Stimulated activated naive B cell treated with anti-CD40 and anti-IgM and Interleukin-4, amounts not matched to agents 10 μg/mL and 1 μg/mL and 100 μg/mL, for 72 hours (primary cell): Measurements from ENCODE around the gene WDR72.
"Not testable (repeated sequence)": the region's sequence is repeated elsewhere in the genome, so short reads cannot be mapped to it uniquely, and the experiment has no call there.

Source experiments
- ATAC-seq, 2 donors: fragments of 150-1000 bp; cut with Tn5 transposase; replicated peaks; 2 replicates each; pipeline ENCODE4 v1.10.0; 2021; ENCODE audit warnings: moderate library complexity in 1 of 2
- DNase-seq: peaks from one replicate; pipeline ENCODE4 v3.0.0; 2021
- H3K27ac Mint-ChIP-seq: one replicate; pipeline ENCODE4 v1.8.0; 2022; ENCODE audit warnings: mild to moderate bottlenecking, mixed read lengths
- H3K27me3 Mint-ChIP-seq, 2 donors: one replicate each; pipeline ENCODE4 v1.8.0; 2022; ENCODE audit warnings: mixed read lengths in 2 of 2
- H3K36me3 Mint-ChIP-seq, 2 donors: one replicate each; pipeline ENCODE4 v1.8.0; 2022; ENCODE audit warnings: mixed read lengths in 2 of 2, mild to moderate bottlenecking in 1 of 2
- H3K4me1 Mint-ChIP-seq, 2 donors: one replicate each; pipeline ENCODE4 v1.8.0; 2022; ENCODE audit warnings: mixed read lengths in 2 of 2, mild to moderate bottlenecking in 1 of 2
- H3K4me3 Mint-ChIP-seq, 2 donors: one replicate each; pipeline ENCODE4 v1.8.0; 2022; ENCODE audit warnings: mild to moderate bottlenecking in 2 of 2, mixed read lengths in 2 of 2, moderate library complexity in 1 of 2
- H3K9me3 Mint-ChIP-seq, 2 donors: one replicate each; pipeline ENCODE4 v1.8.0; 2022; ENCODE audit warnings: mixed read lengths in 2 of 2, mild to moderate bottlenecking in 1 of 2

The WDR72 gene

DNA sequence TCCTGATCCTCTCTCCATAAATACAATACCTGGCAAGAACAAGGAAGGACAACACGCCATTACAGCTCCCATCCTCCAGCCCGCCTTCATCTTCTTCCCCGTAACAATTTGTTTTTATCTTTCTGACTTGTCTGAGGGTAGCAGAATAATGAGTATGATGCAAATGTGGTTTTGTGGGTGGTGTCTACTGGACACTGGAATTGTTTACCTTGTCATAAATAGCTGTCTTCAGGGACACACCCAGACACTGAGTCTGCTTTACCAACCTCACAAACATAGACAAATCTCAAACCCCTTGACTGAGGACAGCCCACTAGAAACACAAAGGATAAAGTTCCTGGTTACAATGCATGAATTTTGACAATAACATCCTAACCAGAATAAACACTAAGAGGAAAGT lies 13.4 kb downstream of the WDR72 start:
- DNase-seq (no peak), ATAC-seq (no peak)
- peaks cover 3 to 5% of the 10 kb centered on the region in 2 donors for H3K27me3 Mint-ChIP-seq

DNA sequence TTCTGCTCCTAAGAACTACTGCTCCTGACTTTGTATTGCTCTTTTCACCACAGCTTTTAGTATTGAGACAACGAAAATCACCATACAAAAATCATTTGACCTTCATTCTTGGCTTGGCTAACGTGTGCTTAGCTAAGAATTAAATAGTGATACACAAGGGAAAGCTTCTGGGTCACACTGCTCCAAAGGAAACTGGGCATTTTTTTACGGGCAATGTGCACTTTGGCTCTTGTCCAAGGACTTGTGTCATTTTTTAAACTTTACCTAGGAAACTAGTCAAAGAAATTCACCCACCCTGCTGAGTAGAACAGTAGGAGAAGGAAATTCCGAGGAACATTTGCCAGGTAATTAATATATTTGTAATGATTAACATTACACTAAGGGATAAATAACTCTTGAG lies 19.8 kb downstream of the WDR72 start:
- Mint-ChIP-seq H3K27ac (no peak overlapping the region), H3K36me3 (no peaks in the 10 kb centered on the region), H3K4me3 (no peak overlapping the region), H3K27me3 (peaks cover 0 to 13% of the 10 kb centered on the region in 2 donors), H3K9me3 (no peaks in the 10 kb centered on the region), H3K4me1 (no peaks in the 10 kb centered on the region)
- ATAC-seq (no peak), DNase-seq (no peak)

More for the DNA sequence above, 13.4 kb downstream of the WDR72 start:
- no peaks in the 10 kb centered on the region for H3K4me1 Mint-ChIP-seq
- H3K36me3 Mint-ChIP-seq = no peaks in the 10 kb centered on the region
- H3K9me3 Mint-ChIP-seq = peaks cover 0 to 3% of the 10 kb centered on the region in 2 donors
- no peak overlapping the region for H3K27ac Mint-ChIP-seq
- no peak overlapping the region for H3K4me3 Mint-ChIP-seq

DNA sequence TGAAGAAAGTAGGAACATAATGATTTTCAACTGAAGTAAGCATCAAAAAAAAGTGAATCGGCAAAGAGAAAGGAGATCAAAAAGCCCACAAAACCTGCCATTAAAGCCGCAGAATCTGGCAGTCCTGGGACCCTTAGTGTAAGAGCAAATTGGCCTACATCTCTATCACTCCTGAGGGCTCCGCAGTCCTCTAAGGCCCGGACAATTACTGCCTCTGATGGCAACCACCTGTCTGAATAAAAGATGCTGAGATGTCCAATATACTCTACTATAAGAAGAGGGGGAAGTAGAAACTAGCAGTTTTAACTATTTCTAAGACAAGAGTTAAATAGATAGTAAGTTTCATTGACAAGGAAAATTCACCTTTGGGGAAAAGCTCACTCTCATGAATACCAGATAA lies 20.3 kb downstream of the WDR72 start:
- no peaks in the 10 kb centered on the region for H3K9me3 Mint-ChIP-seq
- no peak overlapping the region for H3K4me3 Mint-ChIP-seq
- no peak for DNase-seq
- peaks cover 0 to 13% of the 10 kb centered on the region in 2 donors for H3K27me3 Mint-ChIP-seq
- H3K4me1 Mint-ChIP-seq = no peaks in the 10 kb centered on the region
- no peak for ATAC-seq
- no peak overlapping the region for H3K27ac Mint-ChIP-seq
- no peaks in the 10 kb centered on the region for H3K36me3 Mint-ChIP-seq

DNA sequence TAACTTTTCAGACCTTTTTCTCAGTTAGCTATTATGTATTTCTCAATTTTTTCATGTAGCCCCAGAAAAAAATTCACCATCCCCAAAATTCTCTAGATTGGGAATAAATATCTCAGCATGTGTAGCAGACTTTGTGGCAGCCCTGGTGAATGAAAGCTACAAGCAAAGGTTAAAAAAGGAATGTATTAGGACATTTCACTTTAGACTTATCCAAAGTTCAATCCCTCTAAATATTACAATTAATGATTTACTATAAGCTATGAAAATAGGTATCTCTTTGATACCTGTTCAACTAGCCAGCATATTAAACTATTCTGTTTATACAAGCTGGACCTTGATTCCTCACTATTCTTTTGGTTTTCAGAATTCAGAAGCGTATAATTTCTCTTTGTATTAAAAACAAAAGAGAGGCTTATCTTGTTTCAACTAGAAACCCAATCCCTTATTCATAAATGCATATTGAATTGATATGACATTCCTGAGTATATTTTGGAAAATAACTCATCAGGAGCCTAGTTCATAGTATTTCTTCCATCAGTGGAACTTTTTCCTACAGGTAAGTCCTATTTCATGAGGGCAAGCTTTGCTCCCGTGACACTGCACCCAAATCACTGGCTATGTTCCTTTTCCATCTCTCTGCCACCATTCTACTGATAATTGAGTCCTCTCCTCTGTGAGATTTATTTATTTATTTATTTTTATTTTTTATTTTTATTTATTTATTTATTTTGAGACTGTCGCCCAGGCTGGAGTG lies 38.0 kb downstream of the WDR72 start:
- no peak overlapping the region for H3K27ac Mint-ChIP-seq
- DNase-seq = no peak
- H3K36me3 Mint-ChIP-seq = no peaks in the 10 kb centered on the region
- H3K9me3 Mint-ChIP-seq = peaks cover 0 to 3% of the 10 kb centered on the region in 2 donors
- no peaks in the 10 kb centered on the region for H3K4me1 Mint-ChIP-seq
- ATAC-seq = no peak
- peaks cover 4 to 7% of the 10 kb centered on the region in 2 donors for H3K27me3 Mint-ChIP-seq
- no peak overlapping the region for H3K4me3 Mint-ChIP-seq

DNA sequence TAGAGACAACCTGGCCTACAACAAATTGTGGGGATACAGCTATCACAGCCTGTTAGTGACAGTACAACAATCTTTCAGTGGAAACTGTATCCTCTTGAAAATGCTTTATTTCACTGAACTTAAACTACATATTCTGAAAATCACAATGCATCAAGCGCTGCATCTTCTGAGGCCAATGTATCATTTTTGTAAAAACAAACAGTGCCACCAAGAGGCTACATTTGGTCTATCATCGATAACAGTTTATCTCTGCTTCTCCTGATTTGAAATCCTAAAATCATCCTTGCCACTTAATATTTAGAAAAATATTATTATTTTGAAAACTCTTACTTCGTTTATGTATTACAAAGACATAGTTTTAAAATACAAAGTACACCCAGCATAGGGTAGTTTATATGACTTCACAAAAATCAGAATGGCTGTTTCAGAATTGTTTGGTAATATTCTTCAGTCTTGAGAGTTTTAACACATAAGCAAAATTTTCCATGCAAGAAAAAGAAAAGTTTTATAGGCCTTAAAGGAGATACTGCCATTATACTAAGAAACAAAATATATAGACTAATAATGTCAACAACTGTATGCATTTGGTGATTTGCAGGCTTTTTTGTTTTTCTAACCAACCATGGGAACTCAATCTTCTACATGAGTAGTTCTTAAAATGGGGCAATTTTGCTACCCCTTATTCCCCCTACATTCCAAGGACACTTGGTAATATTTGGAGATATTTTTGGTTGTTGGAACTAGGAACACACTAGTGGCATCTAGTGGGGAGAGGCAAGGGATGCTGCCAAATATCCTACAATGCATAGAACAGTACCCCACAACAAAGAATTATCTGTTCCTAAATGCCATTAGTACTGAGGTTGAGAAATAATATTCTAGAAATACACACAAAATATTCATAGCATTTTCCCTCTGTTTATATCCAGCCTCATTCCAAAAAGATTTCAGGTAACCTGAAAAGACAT lies 42.3 kb downstream of the WDR72 start:
- DNase-seq (no peak), ATAC-seq (no peak)
- Mint-ChIP-seq H3K36me3 (no peaks in the 10 kb centered on the region), H3K27ac (no peak overlapping the region), H3K9me3 (no peaks in the 10 kb centered on the region), H3K4me1 (no peaks in the 10 kb centered on the region), H3K4me3 (no peak overlapping the region), H3K27me3 (peaks cover 0 to 7% of the 10 kb centered on the region in 2 donors)

DNA sequence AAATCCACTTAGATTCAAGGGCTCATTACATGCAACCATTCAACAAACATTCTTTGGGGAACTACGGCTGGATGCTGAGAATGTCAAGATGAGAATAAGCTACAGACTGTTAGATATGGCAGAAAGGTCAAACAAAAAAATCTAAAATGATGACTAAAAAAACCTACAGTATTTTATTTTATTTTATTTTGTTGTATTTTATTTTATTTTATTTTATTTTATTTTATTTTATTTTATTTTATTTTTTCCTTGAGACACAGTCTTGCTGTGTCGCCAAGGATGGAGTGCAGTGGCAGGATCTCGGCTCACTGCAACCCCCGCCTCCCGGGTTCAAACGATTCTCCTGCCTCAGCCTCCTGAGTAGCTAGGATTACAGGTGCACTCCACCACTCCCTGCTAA lies 46.2 kb downstream of the WDR72 start:
- H3K4me3 Mint-ChIP-seq = no peak overlapping the region
- H3K36me3 Mint-ChIP-seq = no peaks in the 10 kb centered on the region
- ATAC-seq = no peak
- no peaks in the 10 kb centered on the region for H3K27me3 Mint-ChIP-seq
- H3K27ac Mint-ChIP-seq = no peak overlapping the region
- no peak for DNase-seq
- no peaks in the 10 kb centered on the region for H3K4me1 Mint-ChIP-seq
- H3K9me3 Mint-ChIP-seq = no peaks in the 10 kb centered on the region

DNA sequence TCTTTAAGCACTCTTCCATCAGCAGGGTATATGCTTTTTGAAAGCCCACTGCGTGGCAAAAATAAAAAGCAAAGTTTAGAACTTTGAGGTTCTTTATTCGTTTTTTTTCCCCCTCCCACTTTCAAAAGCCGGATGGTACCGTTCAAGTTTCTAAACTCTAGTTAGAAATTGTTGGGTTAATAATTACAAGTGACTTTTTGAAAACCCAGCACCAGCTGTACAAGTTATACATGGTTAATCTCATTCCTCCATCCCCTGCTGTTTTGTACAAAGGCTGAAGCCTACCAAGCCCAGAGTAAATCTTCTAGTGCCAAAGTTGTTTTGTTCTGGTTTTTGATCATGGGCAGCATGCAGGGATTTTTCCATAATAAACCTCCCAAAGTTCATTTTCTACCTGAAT lies 48.6 kb downstream of the WDR72 start:
- Mint-ChIP-seq H3K36me3 (no peaks in the 10 kb centered on the region), H3K4me1 (no peaks in the 10 kb centered on the region), H3K4me3 (no peak overlapping the region), H3K27me3 (peaks cover 5 to 6% of the 10 kb centered on the region in 2 donors), H3K27ac (no peak overlapping the region), H3K9me3 (no peaks in the 10 kb centered on the region)
- ATAC-seq = no peak
- no peak for DNase-seq

DNA sequence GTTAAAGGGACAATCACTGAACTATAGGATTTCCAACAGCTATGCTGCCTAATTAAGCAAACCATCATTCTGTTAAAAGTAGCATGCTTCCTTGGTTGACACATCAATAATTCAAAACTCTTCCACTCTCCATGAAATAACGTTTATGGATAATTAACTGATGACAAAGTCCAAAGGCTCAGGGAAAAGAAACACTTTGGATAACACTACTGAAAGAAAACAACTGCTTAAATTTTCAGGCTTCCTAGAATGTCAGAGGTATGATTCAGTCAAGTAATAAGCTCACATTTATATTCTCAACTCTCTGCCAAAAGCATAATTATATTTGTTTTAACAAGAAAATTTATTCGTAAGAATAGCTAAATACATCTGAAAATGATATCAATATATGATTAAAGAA lies 49.6 kb downstream of the WDR72 start:
- DNase-seq = no peak
- no peaks in the 10 kb centered on the region for H3K4me1 Mint-ChIP-seq
- ATAC-seq = no peak
- no peaks in the 10 kb centered on the region for H3K36me3 Mint-ChIP-seq
- H3K27me3 Mint-ChIP-seq = peaks cover 5 to 6% of the 10 kb centered on the region in 2 donors
- no peak overlapping the region for H3K27ac Mint-ChIP-seq
- H3K9me3 Mint-ChIP-seq = no peaks in the 10 kb centered on the region
- H3K4me3 Mint-ChIP-seq = no peak overlapping the region

DNA sequence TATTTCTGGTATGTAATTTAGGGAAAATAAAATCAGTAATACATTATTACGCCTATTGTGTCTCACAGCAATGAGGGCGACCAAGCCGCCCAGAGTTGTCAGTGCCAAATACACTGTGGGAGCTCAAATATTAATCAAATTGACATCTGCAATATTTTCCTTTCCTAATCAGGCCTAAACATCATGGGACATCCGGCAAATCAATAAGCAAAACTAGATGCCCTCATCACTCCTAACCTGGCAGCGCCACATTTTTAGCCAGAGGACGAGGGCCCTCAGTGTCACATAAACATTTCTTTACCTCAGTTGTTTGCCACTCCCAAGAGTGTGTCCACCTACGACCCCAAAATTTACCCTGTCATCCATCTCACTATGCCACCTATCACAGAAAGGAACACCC lies 64.1 kb downstream of the WDR72 start:
- ATAC-seq (no peak), DNase-seq (no peak)
- H3K4me3 Mint-ChIP-seq = no peak overlapping the region
- H3K27me3 Mint-ChIP-seq = peaks cover 0 to 11% of the 10 kb centered on the region in 2 donors
- H3K27ac Mint-ChIP-seq = no peak overlapping the region
- no peaks in the 10 kb centered on the region for H3K4me1 Mint-ChIP-seq
- H3K9me3 Mint-ChIP-seq = peaks cover 0 to 1% of the 10 kb centered on the region in 2 donors
- H3K36me3 Mint-ChIP-seq = no peaks in the 10 kb centered on the region

DNA sequence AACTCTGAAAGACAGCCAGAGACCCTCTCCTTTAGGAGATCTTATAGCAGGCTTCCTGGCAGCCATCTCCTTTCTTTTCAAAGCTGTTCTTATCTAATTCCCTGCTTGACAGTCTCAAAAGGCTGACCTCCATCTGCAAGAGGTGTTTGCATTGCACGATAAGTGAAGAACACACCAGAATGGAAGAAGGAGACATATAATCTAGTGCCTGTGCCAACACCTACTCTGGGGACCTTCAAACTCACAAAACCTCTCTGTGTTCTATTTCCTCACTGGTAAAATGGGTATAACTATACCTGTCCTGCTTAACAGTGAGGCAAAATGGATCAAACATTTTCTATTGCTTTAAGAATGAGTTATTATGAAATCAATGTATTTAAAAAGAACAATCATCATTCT lies 65.0 kb downstream of the WDR72 start:
- H3K36me3 Mint-ChIP-seq = no peaks in the 10 kb centered on the region
- H3K9me3 Mint-ChIP-seq = peaks cover 0 to 3% of the 10 kb centered on the region in 2 donors
- DNase-seq (no peak), ATAC-seq (no peak)
- no peak overlapping the region for H3K27ac Mint-ChIP-seq
- peaks cover 0 to 11% of the 10 kb centered on the region in 2 donors for H3K27me3 Mint-ChIP-seq
- no peaks in the 10 kb centered on the region for H3K4me1 Mint-ChIP-seq
- no peak overlapping the region for H3K4me3 Mint-ChIP-seq

DNA sequence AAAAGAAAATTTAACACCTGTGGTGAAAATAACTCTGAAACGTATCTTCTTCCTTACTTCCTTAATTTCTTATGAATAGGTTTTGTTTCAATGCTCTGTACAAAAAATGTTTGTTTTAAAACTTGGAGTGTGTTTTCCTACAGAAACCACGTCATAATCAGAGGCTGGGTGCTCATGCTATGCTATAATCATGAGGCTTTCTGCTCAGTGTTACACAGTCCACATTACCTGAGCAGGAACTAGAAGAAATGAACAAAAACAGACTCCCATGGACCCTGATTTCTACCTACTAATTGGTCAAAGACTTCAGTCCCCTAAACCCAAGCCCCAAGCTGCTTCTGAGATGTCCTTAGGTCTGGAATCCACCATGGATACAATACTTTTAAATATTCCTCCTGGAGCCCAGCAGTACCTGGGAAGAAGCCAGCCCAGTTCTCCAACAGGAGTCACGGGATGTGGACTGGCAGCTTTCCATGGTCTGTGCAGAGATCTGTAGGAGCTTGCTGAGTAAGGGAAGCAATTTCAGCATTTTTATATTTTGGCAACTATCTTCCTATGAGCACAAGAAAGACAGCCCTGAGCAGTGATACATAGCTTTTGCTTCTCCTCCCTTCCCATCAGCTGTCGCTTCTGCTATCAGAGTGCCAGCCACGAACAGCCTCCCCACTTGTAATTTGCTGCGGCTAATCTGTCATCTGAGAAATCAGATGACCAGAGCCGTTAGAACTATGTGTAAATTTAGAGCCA lies 65.6 kb downstream of the WDR72 start:
- no peak for ATAC-seq
- peaks cover 0 to 3% of the 10 kb centered on the region in 2 donors for H3K9me3 Mint-ChIP-seq
- H3K27ac Mint-ChIP-seq = no peak overlapping the region
- no peak for DNase-seq
- H3K36me3 Mint-ChIP-seq = no peaks in the 10 kb centered on the region
- H3K4me1 Mint-ChIP-seq = no peaks in the 10 kb centered on the region
- peaks cover 0 to 11% of the 10 kb centered on the region in 2 donors for H3K27me3 Mint-ChIP-seq
- no peak overlapping the region for H3K4me3 Mint-ChIP-seq

DNA sequence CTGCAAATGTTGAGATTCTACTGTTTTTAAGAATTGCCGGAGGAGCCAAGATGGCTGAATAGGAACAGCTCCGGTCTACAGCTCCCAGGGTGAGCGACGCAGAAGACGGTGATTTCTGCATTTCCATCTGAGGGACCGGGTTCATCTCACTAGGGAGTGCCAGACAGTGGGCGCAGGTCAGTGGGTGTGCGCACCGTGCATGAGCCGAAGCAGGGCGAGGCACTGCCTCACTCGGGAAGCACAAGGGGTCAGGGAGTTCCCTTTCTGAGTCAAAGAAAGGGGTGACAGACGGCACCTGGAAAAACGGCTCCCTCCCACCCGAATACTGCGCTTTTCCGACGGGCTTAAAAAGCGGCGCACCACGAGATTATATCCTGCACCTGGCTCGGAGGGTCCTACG lies 75.3 kb downstream of the WDR72 start:
- H3K9me3 Mint-ChIP-seq, H3K36me3 Mint-ChIP-seq, H3K4me3 Mint-ChIP-seq, H3K27ac Mint-ChIP-seq, H3K4me1 Mint-ChIP-seq, DNase-seq, H3K27me3 Mint-ChIP-seq, ATAC-seq: not testable (repeated sequence)

DNA sequence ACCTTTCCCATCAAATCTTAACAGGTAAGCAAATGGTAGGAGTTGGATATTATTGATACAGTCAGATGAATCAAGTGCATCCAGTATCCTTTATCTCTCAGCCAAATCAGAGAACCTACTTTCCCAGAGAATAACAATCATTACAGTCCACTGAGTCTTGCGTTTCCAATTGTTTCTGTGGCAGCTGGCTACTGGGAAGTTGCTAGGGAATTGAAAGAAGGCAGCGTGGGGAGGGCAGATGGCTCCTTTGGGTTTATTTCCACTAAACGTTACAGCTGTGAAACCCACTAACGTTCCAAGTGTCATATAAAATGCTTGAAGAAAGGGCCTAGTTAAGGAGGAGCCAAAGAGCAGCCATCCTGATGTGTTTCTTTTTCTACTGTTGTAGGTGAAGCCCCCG lies 78.4 kb downstream of the WDR72 start:
- no peak overlapping the region for H3K27ac Mint-ChIP-seq
- no peak overlapping the region for H3K4me3 Mint-ChIP-seq
- peaks cover 0 to under 1% of the 10 kb centered on the region in 2 donors for H3K9me3 Mint-ChIP-seq
- DNase-seq = no peak
- no peak for ATAC-seq
- H3K4me1 Mint-ChIP-seq = no peaks in the 10 kb centered on the region
- no peaks in the 10 kb centered on the region for H3K36me3 Mint-ChIP-seq
- peaks cover 0 to 11% of the 10 kb centered on the region in 2 donors for H3K27me3 Mint-ChIP-seq

DNA sequence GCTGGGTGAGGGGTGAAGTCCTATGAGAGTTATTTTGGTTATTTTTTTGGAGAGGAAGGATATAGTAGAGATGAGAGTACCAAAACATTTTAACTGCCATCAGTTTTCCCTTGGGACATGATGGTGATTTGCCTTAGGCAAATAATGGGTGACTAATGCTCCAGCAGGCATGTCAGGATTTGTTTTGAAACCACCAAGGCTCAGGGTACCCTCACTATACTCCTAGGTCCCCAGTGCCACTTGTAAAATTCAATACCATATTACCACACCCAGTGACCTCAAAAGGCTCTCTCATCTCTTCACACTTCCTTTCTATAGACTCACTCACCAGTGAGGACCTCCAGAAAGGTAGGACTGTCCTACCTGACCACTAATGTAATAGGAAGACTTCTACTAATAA lies 83.6 kb downstream of the WDR72 start:
- ATAC-seq = no peak
- H3K4me3 Mint-ChIP-seq = no peak overlapping the region
- DNase-seq = no peak
- peaks cover 0 to 11% of the 10 kb centered on the region in 2 donors for H3K27me3 Mint-ChIP-seq
- H3K36me3 Mint-ChIP-seq = no peaks in the 10 kb centered on the region
- no peak overlapping the region for H3K27ac Mint-ChIP-seq
- no peaks in the 10 kb centered on the region for H3K4me1 Mint-ChIP-seq
- H3K9me3 Mint-ChIP-seq = no peaks in the 10 kb centered on the region
